GM21381 (cell line): ENCODE results near the gene TOP1.
A peak's percentile ranks its signal among the peaks of the same experiment; 100 is the strongest.
"Not testable (repeated sequence)": the region's sequence is repeated elsewhere in the genome, so short reads cannot be mapped to it uniquely, and the experiment has no call there.

ENCODE experiments used
- ATAC-seq: cut with Tn5 transposase; IDR thresholded peaks from one replicate; pipeline ENCODE4 v1.9.1; 2021; ENCODE audit warnings: mild to moderate bottlenecking, moderate library complexity; ENCODE audit not compliant: unreplicated experiment

The TOP1 gene

GRCh38 chr20:41123631-41124030 is 95.0 kb downstream of the TOP1 start:
- no peak for ATAC-seq

DNA sequence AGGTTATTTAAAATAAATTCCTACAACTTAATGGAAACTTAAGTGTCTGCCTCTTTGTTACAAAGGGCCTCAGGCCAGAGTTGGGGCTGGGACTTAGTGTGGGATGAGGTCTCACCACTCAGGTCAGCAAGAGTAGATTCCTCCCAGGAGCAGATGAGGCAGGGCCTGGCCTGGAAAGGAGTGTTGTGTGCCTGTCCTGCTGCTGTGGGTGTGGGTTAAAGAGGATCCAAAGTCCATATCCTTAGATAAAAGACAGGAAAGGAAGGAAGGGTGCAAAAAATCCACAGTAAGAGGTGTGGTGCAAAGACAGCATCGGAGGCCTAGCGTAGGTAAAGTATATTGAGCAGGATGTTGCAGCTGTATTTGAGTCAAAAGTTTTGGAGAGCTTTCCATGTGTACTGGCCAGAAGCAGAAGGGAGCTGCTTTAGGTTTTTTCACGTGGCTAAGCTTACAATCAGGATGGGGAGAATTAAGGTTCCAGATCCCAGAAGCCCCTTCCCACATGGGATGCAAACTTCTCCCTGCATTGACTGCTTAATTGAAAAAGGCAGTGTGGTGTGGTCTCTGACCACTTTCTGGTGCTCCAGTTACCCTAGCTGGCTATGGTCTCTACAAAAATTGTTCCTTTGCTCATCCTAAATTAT is 96.0 kb downstream of the TOP1 start:
- ATAC-seq = no peak

- ATAC-seq = no peak
Measured at GRCh38 chr20:41125530-41126457, 97.2 kb downstream of the TOP1 start.

GRCh38 chr20:41126719-41127118 is 98.1 kb downstream of the TOP1 start:
- ATAC-seq = no peak

DNA sequence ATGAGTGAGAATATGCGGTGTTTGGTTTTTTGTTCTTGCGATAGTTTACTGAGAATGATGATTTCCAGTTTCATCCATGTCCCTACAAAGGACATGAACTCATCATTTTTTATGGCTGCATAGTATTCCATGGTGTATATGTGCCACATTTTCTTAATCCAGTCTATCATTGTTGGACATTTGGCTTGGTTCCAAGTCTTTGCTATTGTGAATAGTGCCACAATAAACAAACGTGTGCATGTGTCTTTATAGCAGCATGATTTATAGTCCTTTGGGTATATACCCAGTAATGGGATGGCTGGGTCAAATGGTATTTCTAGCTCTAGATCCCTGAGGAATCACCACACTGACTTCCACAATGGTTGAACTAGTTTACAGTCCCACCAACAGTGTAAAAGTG is 99.7 kb downstream of the TOP1 start:
- not testable (repeated sequence) for ATAC-seq

- ATAC-seq = no peak
Measured at GRCh38 chr20:41131594-41132387, 103.2 kb downstream of the TOP1 start.

- not testable (repeated sequence) for ATAC-seq
Measured at GRCh38 chr20:41132388-41132775, 103.8 kb downstream of the TOP1 start.

GRCh38 chr20:41133709-41134361 is 105.2 kb downstream of the TOP1 start:
- ATAC-seq = no peak

GRCh38 chr20:41134362-41135186 is 106.0 kb downstream of the TOP1 start:
- no peak for ATAC-seq

GRCh38 chr20:41135187-41135887 is 106.7 kb downstream of the TOP1 start:
- no peak for ATAC-seq

GRCh38 chr20:41135888-41136679 is 107.5 kb downstream of the TOP1 start:
- ATAC-seq = no peak

- ATAC-seq = peak; percentile 65
Measured at GRCh38 chr20:41136680-41137613, 108.3 kb downstream of the TOP1 start, which contains the start of gene PLCG1. Gene PLCG1, plus strand, starts transcription at chr20:41137543. Its CDS starts 99 bp downstream, at chr20:41137642.

- no peak for ATAC-seq
Measured at GRCh38 chr20:41137614-41138474, 109.2 kb downstream of the TOP1 start.

DNA sequence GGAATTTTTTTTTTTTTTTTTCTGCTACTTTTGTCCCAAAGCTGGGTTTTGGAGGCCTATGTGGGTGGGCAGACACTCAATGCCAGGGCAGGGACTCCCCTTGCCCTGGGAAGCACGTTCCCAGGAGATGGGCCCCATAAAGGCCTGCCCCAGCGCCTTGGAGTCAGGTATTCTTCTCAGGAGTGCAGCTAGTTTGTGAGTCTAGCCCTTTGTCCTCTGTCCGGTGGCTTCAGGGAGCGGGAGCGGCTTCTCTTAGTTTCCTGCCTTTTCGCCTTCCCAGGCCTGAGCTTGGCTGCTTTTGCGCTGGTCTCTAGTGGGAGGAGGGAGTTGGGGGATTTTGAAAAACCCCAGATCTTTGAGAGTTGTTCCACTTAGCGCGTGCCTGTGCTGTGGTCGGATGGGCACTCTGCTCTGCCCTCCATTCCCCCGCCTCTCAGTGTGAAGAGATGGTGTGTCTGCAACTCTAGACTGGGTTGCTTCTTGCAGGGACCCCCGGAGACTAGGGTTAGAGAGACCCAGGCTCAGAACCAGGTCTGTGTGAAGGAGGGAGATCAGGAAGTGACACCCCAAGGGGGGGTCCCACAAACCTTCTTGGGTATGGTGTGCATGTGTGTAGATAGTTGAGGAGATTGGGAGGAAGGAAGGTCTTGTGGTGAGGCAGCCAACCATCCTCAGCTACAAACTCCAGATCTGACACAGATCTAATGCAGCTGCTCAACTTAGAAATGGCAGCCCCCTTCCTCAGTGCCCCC is 110.0 kb downstream of the TOP1 start:
- no peak for ATAC-seq

DNA sequence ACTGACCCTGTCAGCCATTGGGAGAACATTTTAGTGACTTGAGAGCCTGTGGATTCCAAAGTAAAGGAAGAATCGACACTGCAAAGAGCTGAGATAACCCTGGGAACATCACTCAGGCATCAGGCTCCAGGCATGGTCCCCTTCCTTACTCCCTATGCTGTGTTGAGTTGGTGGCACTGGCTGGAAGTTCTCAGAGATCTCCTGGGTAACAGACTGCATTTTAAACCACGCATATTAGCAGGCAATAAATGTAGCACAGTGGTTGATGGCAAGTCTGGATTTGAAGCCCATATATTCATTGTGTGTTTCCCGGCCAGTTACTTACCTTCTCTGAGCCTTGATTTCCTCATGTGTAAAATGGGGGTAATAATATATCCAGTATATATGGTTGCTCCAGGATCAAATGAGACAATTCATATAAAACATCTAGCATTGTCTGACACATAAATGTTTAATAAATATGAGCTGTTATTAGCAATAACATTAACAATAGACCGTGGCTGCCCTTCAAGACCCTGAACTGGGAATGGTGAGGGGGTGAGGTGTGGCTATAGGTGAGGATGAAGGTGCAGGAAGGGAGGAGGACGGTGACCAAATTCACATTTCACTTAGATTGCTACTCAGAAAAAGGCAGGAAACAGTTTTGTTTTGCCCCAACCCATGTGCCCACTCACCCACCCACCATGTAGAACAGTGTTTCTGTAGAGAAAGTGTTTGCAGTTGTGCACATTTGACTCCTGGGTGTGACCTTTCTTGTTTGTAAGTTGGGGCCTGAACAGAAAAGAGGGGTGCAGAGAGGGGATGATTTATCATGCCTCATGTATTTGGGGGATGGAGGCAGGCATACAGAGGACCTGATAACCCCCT is 110.8 kb downstream of the TOP1 start:
- ATAC-seq = no peak
